IMR-90 (cell line): ENCODE data around the gene SLC30A9. TPM values are rescaled to one million over a fixed set of nuclear protein-coding genes. Genes with fewer than 3 reads are reported as not detected.

Source experiments
- ATAC-seq: fragments of 200-7000 bp; cut with Tn5 transposase; 2 replicates; pipeline ENCODE4 v1.9.1; 2020; ENCODE audit warnings: low read depth, mild to moderate bottlenecking, moderate library complexity
- BruUV-seq: library from RNA; stranded (reverse); fragments of 400-500 nt; replicated peaks from 2 replicates; lab custom pipeline; 2021; lab: Mats Ljungman, UMichigan
- CTCF ChIA-PET: fragments of 300-600 bp; formaldehyde crosslinking; extraction: SDS; loops from one replicate; lab custom pipeline; 2021; ENCODE audit warnings: antibody characterized with exemption; lab: Yijun Ruan, JAX
- POLR2A ChIA-PET: fragments of 300-600 bp; sonication (Branson Sonifier 250); formaldehyde crosslinking; loops from one replicate; lab custom pipeline; 2022; ENCODE audit warnings: antibody characterized with exemption; ENCODE audit not compliant: unreplicated experiment; lab: Charles Lee
- DNase-seq: peaks from one replicate; pipeline ENCODE4 v3.0.0; 2013
- H2AFZ ChIP-seq: replicated peaks from 2 replicates; pipeline ENCODE3; 2013; ENCODE audit warnings: low read length, mild to moderate bottlenecking; ENCODE audit not compliant: poor library complexity
- H2AK5ac ChIP-seq: 2 replicates; pipeline ENCODE4 v1.6.1; 2013; ENCODE audit warnings: low read depth, low read length, inconsistent platforms
- H2AK9ac ChIP-seq: replicated peaks from 2 replicates; pipeline ENCODE3; 2013; ENCODE audit warnings: mild to moderate bottlenecking, low read depth, low read length, moderate library complexity; ENCODE audit not compliant: poor library complexity
- H2BK120ac ChIP-seq: 2 replicates; pipeline ENCODE4 v1.6.1; 2013; ENCODE audit warnings: low read depth, low read length, inconsistent platforms
- H2BK15ac ChIP-seq: 3 replicates; pipeline ENCODE4 v1.6.1; 2013; ENCODE audit warnings: low read depth, low read length, inconsistent platforms
- H2BK20ac ChIP-seq: 2 replicates; pipeline ENCODE4 v1.6.1; 2013; ENCODE audit warnings: low read depth, mild to moderate bottlenecking, inconsistent platforms, low read length, moderate library complexity
- H2BK5ac ChIP-seq: 2 replicates; pipeline ENCODE4 v1.6.1; 2013; ENCODE audit warnings: mild to moderate bottlenecking, low read depth, low read length, inconsistent platforms; ENCODE audit not compliant: poor library complexity, severe bottlenecking
- H3K14ac ChIP-seq: replicated peaks from 2 replicates; pipeline ENCODE4 v1.6.1; 2013; ENCODE audit warnings: low read depth, low read length, inconsistent platforms
- H3K18ac ChIP-seq: 2 replicates; pipeline ENCODE4 v1.6.1; 2013; ENCODE audit warnings: low read depth, low read length, control low read depth
- H3K23ac ChIP-seq: 2 replicates; pipeline ENCODE4 v1.6.1; 2013; ENCODE audit warnings: low read depth, low read length, inconsistent platforms
- H3K27ac ChIP-seq: 2 replicates; pipeline ENCODE4 v1.5.1; 2013; ENCODE audit warnings: mild to moderate bottlenecking, control low read depth, low read length; ENCODE audit not compliant: insufficient read depth
- H3K27me3 ChIP-seq: 2 replicates; pipeline ENCODE4 v1.6.1; 2013; ENCODE audit warnings: low read length; ENCODE audit not compliant: control insufficient read depth, insufficient read depth
- H3K36me3 ChIP-seq: 2 replicates; pipeline ENCODE4 v1.6.1; 2013; ENCODE audit warnings: low read length, mixed read lengths; ENCODE audit not compliant: control insufficient read depth, insufficient read depth
- H3K4ac ChIP-seq: 2 replicates; pipeline ENCODE4 v1.6.1; 2013; ENCODE audit warnings: low read depth, low read length, inconsistent platforms
- H3K4me1 ChIP-seq: 2 replicates; pipeline ENCODE4 v1.6.1; 2013; ENCODE audit warnings: low read length, mixed read lengths; ENCODE audit not compliant: control insufficient read depth, insufficient read depth
- H3K4me2 ChIP-seq: 2 replicates; pipeline ENCODE4 v1.6.1; 2013; ENCODE audit warnings: low read depth, mild to moderate bottlenecking, control low read depth, low read length, moderate library complexity
- H3K4me3 ChIP-seq: 2 replicates; pipeline ENCODE4 v1.5.1; 2013; ENCODE audit warnings: low read depth, mild to moderate bottlenecking, control low read depth, low read length, moderate library complexity; ENCODE audit not compliant: insufficient read depth
- H3K56ac ChIP-seq: 2 replicates; pipeline ENCODE4 v1.6.1; 2013; ENCODE audit warnings: low read length, inconsistent platforms; ENCODE audit not compliant: insufficient read depth; ENCODE audit errors: extremely low read depth
- H3K79me1 ChIP-seq, 2 experiments: 2 replicates each; pipeline ENCODE4 v1.6.1; 2013; ENCODE audit warnings: low read length in 2 of 2, inconsistent platforms in 1 of 2, low read depth in 1 of 2
- H3K9ac ChIP-seq: 2 replicates; pipeline ENCODE4 v1.6.1; 2013; ENCODE audit warnings: low read depth, low read length, control low read depth
- H3K9me1 ChIP-seq: 2 replicates; pipeline ENCODE4 v1.6.1; 2013; ENCODE audit warnings: low read length, inconsistent platforms; ENCODE audit not compliant: insufficient read depth
- H3K9me3 ChIP-seq: 2 replicates; pipeline ENCODE4 v1.6.1; 2013; ENCODE audit warnings: low read length; ENCODE audit not compliant: control insufficient read depth, insufficient read depth
- H4K20me1 ChIP-seq: 2 replicates; pipeline ENCODE4 v1.6.1; 2013; ENCODE audit warnings: low read length, inconsistent platforms; ENCODE audit not compliant: insufficient read depth
- H4K5ac ChIP-seq: 2 replicates; pipeline ENCODE4 v1.6.1; 2013; ENCODE audit warnings: mild to moderate bottlenecking, low read depth, low read length, control low read depth
- H4K8ac ChIP-seq, 2 experiments: 2 replicates each; pipeline ENCODE4 v1.6.1; 2013; ENCODE audit warnings: low read depth in 2 of 2, low read length in 2 of 2, control low read depth in 1 of 2, inconsistent platforms in 1 of 2
- H4K91ac ChIP-seq: 2 replicates; pipeline ENCODE4 v1.6.1; 2013; ENCODE audit warnings: low read depth, low read length, inconsistent platforms; ENCODE audit not compliant: insufficient read depth
- BHLHE40 ChIP-seq: fragments of 150-350 bp; IDR thresholded peaks from 2 replicates; pipeline ENCODE4 v1.6.1; 2016; ENCODE audit warnings: mild to moderate bottlenecking, low read depth, low read length
- CEBPB ChIP-seq: IDR thresholded peaks from 2 replicates; pipeline ENCODE4 v1.6.1; 2012; ENCODE audit warnings: low read depth, low read length, improper control_type of control experiment
- CHD1 ChIP-seq: IDR thresholded peaks from 2 replicates; pipeline ENCODE4 v1.6.1; 2012; ENCODE audit warnings: low read depth, low read length, improper control_type of control experiment
- CTCF ChIP-seq: conservative IDR thresholded peaks from 2 replicates; pipeline ENCODE4 v1.5.1; 2012; ENCODE audit warnings: mild to moderate bottlenecking, low read depth, low read length, improper control_type of control experiment
- ELK1 ChIP-seq: fragments of 150-350 bp; IDR thresholded peaks from 2 replicates; pipeline ENCODE4 v1.6.1; 2016; ENCODE audit warnings: low read depth, mild to moderate bottlenecking, low read length, moderate library complexity, borderline replicate concordance
- FOS ChIP-seq: fragments of 150-350 bp; IDR thresholded peaks from 2 replicates; pipeline ENCODE4 v1.6.1; 2016; ENCODE audit warnings: low read depth, low read length
- MAFK ChIP-seq: IDR thresholded peaks from 2 replicates; pipeline ENCODE4 v1.6.1; 2012; ENCODE audit warnings: low read depth, low read length, improper control_type of control experiment
- MXI1 ChIP-seq: IDR thresholded peaks from 2 replicates; pipeline ENCODE4 v1.6.1; 2012; ENCODE audit warnings: low read depth, mild to moderate bottlenecking, low read length, moderate library complexity, borderline replicate concordance
- NFE2L2 ChIP-seq: fragments of 150-350 bp; IDR thresholded peaks from 2 replicates; pipeline ENCODE4 v1.6.1; 2016; ENCODE audit warnings: low read depth, mild to moderate bottlenecking, low read length
- POLR2A ChIP-seq: IDR thresholded peaks from 2 replicates; pipeline ENCODE4 v1.6.1; 2012; ENCODE audit warnings: mild to moderate bottlenecking, low read depth, low read length
- RAD21 ChIP-seq: IDR thresholded peaks from 2 replicates; pipeline ENCODE4 v1.6.1; 2012; ENCODE audit warnings: low read length, improper control_type of control experiment
- RFX5 ChIP-seq: IDR thresholded peaks from 2 replicates; pipeline ENCODE4 v1.8.0; 2012; ENCODE audit warnings: low read depth, mild to moderate bottlenecking, low read length, moderate library complexity
- SMC3 ChIP-seq: fragments of 150-350 bp; IDR thresholded peaks from 2 replicates; pipeline ENCODE4 v1.6.1; 2016; ENCODE audit warnings: low read depth, mild to moderate bottlenecking, antibody characterized with exemption, low read length, moderate library complexity
- WGBS, 2 experiments: methylation state at CpG; one replicate each; pipeline versions ENCODE4 v1.1.5 to v1.1.7; 2013; ENCODE audit warnings: missing lambda C conversion rate in 2 of 2; ENCODE audit not compliant: insufficient read length in 1 of 2; ENCODE audit errors: extremely low coverage in 2 of 2; 5-methylcytosine and 5-hydroxymethylcytosine counted together
- dilution Hi-C: fragments of 300-500 bp; cut with HindIII; formaldehyde crosslinking; loops from one replicate; pipeline ENCODE4 v1.14.3; 2018; ENCODE audit warnings: low sequenced_read_pairs; ENCODE audit not compliant: unreplicated experiment
- in situ Hi-C: fragments of 300-500 bp; cut with MboI; formaldehyde crosslinking; loops from 3 replicates; pipeline ENCODE4 v1.14.3; 2019; ENCODE audit warnings: low sequenced_read_pairs, inconsistent platforms, mixed read lengths
- intact Hi-C: fragments of 100-400 bp; cut with micrococcal nuclease; formaldehyde crosslinking; loops from 2 replicates; pipeline ENCODE4 v1.10.0; 2022
- polyA plus RNA-seq, 3 experiments: library from polyadenylated mRNA; depleted of rRNA; stranded (reverse); fragments of >200 nt; gene quantifications; 2 replicates each; pipeline ENCODE4 v1.2.3, GENCODE V29; 2012; ENCODE audit warnings: low replicate concordance in 1 of 3
- total RNA-seq: library from RNA; depleted of rRNA; stranded (reverse); fragments of >200 nt; gene quantifications from 2 replicates; pipeline ENCODE4 v1.2.3, GENCODE V29; 2012

The SLC30A9 gene
- total and polyA plus RNA-seq, 2 of the 4 experiments (the other 2 are of a cell fraction): 32.0 to 72.6 TPM

DNA sequence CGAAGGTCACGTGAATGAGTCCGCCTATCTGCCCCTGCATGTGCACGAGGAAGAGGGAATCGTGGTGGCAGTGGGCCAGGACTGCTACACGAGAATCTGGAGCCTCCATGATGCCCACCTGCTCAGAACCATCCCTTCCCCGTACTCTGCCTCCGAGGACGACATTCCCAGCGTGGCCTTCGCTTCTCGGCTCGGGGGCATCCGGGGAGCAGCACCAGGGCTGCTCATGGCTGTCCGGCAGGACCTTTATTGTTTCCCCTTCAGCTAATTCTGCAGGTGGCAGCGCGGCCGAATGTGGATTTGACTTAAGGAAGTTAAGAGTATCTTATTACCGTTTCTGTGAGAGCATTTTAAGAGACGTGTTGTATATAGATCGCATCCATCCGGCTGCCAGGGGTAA, 7.6 kb upstream of the SLC30A9 start:
- intact Hi-C loops: no loop called here
- DNase-seq: no peak
- Histone ChIP-seq H3K4ac (no peak overlapping the region), H3K14ac (no peak overlapping the region), H3K27me3 (no peaks in the 10 kb centered on the region), H3K9ac (no peak overlapping the region), H2AK5ac (no peak overlapping the region), H2BK15ac (no peak overlapping the region), H3K36me3 (no peaks in the 10 kb centered on the region), H4K91ac (no peak overlapping the region), H3K27ac (no peak overlapping the region), H3K23ac (no peak overlapping the region), H3K9me1 (no peaks in the 10 kb centered on the region), H2AFZ (no peak overlapping the region), H2BK120ac (no peak overlapping the region), H4K5ac (no peak overlapping the region), H3K4me2 (no peak overlapping the region), H3K9me3 (no peaks in the 10 kb centered on the region), H3K56ac (no peak overlapping the region), H3K4me1 (peaks cover 2% of the 10 kb centered on the region; the same call in 1 of the 2 replicates), H4K8ac (no peak overlapping the region), H2BK20ac (no peak overlapping the region), H3K4me3 (no peak overlapping the region), H4K20me1 (no peaks in the 10 kb centered on the region), H2BK5ac (no peak overlapping the region), H2AK9ac (no peak overlapping the region), H3K18ac (no peak overlapping the region), H3K79me1 (no peaks in the 10 kb centered on the region)
- TF ChIP-seq NFE2L2 (no peak), BHLHE40 (no peak), CHD1 (no peak), SMC3 (no peak), RAD21 (no peak), CEBPB (no peak), MAFK (no peak), CTCF (no peak), POLR2A (no peak), MXI1 (no peak), RFX5 (no peak), FOS (no peak), ELK1 (no peak)
- dilution Hi-C loops: no loop called here
- no peak for ATAC-seq
- ChIA-PET POLR2A (no interaction called here), CTCF (no interaction called here)
- WGBS, 2 experiments: 77% methylated on average over 5 of the region's 22 CpGs; no CpG with 5 or more reads in 1 of the 2 experiments
- BruUV-seq: no TSS peak
- in situ Hi-C loops: no loop called here
